K562 (cell line): ENCODE data around the gene GORASP2. TPM values are rescaled to one million over a fixed set of nuclear protein-coding genes. Genes with fewer than 3 reads are reported as not detected.

Experiments used
- BHLHE40 ChIP-seq: IDR thresholded peaks from 2 replicates; pipeline ENCODE4 v1.6.1; 2011; ENCODE audit warnings: low read length, improper control_type of control experiment
- CBFA2T2 ChIP-seq: fragments of 450-650 bp; conservative IDR thresholded peaks from 2 replicates; pipeline ENCODE4 v1.6.1; 2017; ENCODE audit warnings: mild to moderate bottlenecking
- CEBPZ ChIP-seq: fragments of 150-350 bp; IDR thresholded peaks from 2 replicates; pipeline ENCODE4 v1.6.1; 2014; ENCODE audit warnings: low read depth, mild to moderate bottlenecking, low read length, borderline replicate concordance
- CHCHD3 ChIP-seq: fragments of 250-450 bp; sonication (Bioruptor Pico); IDR thresholded peaks from 2 replicates; pipeline ENCODE4 v2.1.2; 2022; ENCODE audit warnings: mild to moderate bottlenecking
- E2F8 ChIP-seq: fragments of 450-650 bp; IDR thresholded peaks from 2 replicates; pipeline ENCODE4 v1.7.1; 2018; ENCODE audit warnings: mild to moderate bottlenecking, low read depth; ENCODE audit not compliant: partially characterized antibody
- ELF4 ChIP-seq: fragments of 450-650 bp; formaldehyde crosslinking; IDR thresholded peaks from 2 replicates; pipeline ENCODE4 v1.4.0; 2022; ENCODE audit warnings: missing genetic modification characterization
- FOXA1 ChIP-seq: fragments of 450-650 bp; IDR thresholded peaks from 2 replicates; pipeline ENCODE4 v1.6.1; 2016; ENCODE audit warnings: mild to moderate bottlenecking, borderline replicate concordance
- GATA2 ChIP-seq: sonication (generic); formaldehyde crosslinking; IDR thresholded peaks from 2 replicates; pipeline ENCODE4 v1.4.0; 2020; ENCODE audit warnings: mild to moderate bottlenecking, missing genetic modification reagents
- GTF2F1 ChIP-seq: IDR thresholded peaks from 2 replicates; pipeline ENCODE4 v1.6.1; 2011; ENCODE audit warnings: low read depth, low read length, improper control_type of control experiment
- HDAC6 ChIP-seq: IDR thresholded peaks from 2 replicates; pipeline ENCODE4 v1.6.1; 2012; ENCODE audit warnings: low read depth, mild to moderate bottlenecking, control low read depth, inconsistent platforms, low read length, moderate library complexity
- JUN ChIP-seq, 2 experiments: sonication (generic) in 1 of 2; formaldehyde crosslinking in 1 of 2; IDR thresholded peaks; 2 replicates each; pipeline versions ENCODE4 v1.6.1 to v1.8.0; 2012 to 2022; ENCODE audit warnings: borderline replicate concordance in 2 of 2, mild to moderate bottlenecking in 2 of 2, improper control_type of control experiment in 1 of 2, low read depth in 1 of 2, low read length in 1 of 2, missing genetic modification reagents in 1 of 2
- MAFG ChIP-seq: fragments of 450-650 bp; conservative IDR thresholded peaks from 2 replicates; pipeline ENCODE4 v1.6.1; 2016; ENCODE audit warnings: missing genetic modification characterization, missing compliant biosample characterization
- MEF2A ChIP-seq: IDR thresholded peaks from 2 replicates; pipeline ENCODE4 v1.6.1; 2011; ENCODE audit warnings: low read depth, mild to moderate bottlenecking, low read length, moderate library complexity; ENCODE audit not compliant: control insufficient read depth
- NCOA1 ChIP-seq: fragments of 450-650 bp; IDR thresholded peaks from 2 replicates; pipeline ENCODE4 v1.6.1; 2016; ENCODE audit warnings: low read depth
- NKRF ChIP-seq: fragments of 450-650 bp; IDR thresholded peaks from 2 replicates; pipeline ENCODE4 v1.6.1; 2016; ENCODE audit warnings: borderline replicate concordance
- SREBF2 ChIP-seq: sonication (generic); formaldehyde crosslinking; IDR thresholded peaks from 2 replicates; pipeline ENCODE4 v1.4.0; 2020; ENCODE audit warnings: mild to moderate bottlenecking, missing genetic modification reagents
- TAF9B ChIP-seq: fragments of 450-650 bp; IDR thresholded peaks from 2 replicates; pipeline ENCODE4 v1.6.1; 2018; ENCODE audit warnings: mild to moderate bottlenecking; ENCODE audit not compliant: partially characterized antibody
- TEAD2 ChIP-seq: fragments of 450-650 bp; IDR thresholded peaks from 2 replicates; pipeline ENCODE4 v1.6.1; 2016; ENCODE audit warnings: missing genetic modification characterization, control low read depth, missing compliant biosample characterization
- TEAD4 ChIP-seq, 2 experiments: sonication (generic) in 1 of 2; formaldehyde crosslinking in 1 of 2; IDR thresholded peaks; 2 replicates each; pipeline versions ENCODE4 v1.6.1 to v1.8.0; 2012 to 2022; ENCODE audit warnings: borderline replicate concordance in 1 of 2, inconsistent platforms in 1 of 2, low read length in 1 of 2, mild to moderate bottlenecking in 1 of 2, missing genetic modification reagents in 1 of 2
- ZNF212 ChIP-seq: fragments of 450-650 bp; formaldehyde crosslinking; IDR thresholded peaks from 2 replicates; pipeline ENCODE4 v1.4.0; 2020; ENCODE audit warnings: mild to moderate bottlenecking
- ZNF23 ChIP-seq: fragments of 250-450 bp; sonication (Bioruptor Pico); IDR thresholded peaks from 2 replicates; pipeline ENCODE4 v1.4.0; 2020; ENCODE audit warnings: mild to moderate bottlenecking
- polyA plus RNA-seq, 8 experiments: library from polyadenylated mRNA; depleted of rRNA in 4 of 8; stranded (reverse) in 5 of 8; unstranded in 3 of 8; fragments of >200 nt; fragmentation: Nextera tagmentation in 2 of 8; fragmentation: Illumina TruSeq in 1 of 8; extraction: Ambion mirVana in 2 of 8; extraction: Trizol in 1 of 8; gene quantifications; 2 replicates each; pipeline versions ENCODE4 v1.2.1 to v1.2.3, GENCODE V29; 2011 to 2014; ENCODE audit warnings: inconsistent platforms in 1 of 8, missing spikeins in 1 of 8
- total RNA-seq, 7 experiments: library from RNA; depleted of rRNA in 6 of 7; stranded (reverse); fragments of >200 nt in 6 of 7; fragmentation: Illumina TruSeq in 2 of 7; extraction: Trizol in 2 of 7; gene quantifications; 2 replicates each; pipeline versions ENCODE4 v1.2.1 to v1.2.3, GENCODE V29; 2011 to 2021; ENCODE audit warnings: low replicate concordance in 1 of 7

GORASP2 gene
- total and polyA plus RNA-seq, 9 of the 15 experiments (the other 6 are each of a cell fraction or from before 2014, with no cell fraction given): 27.4 to 180 (median 59.6) TPM

- TF ChIP-seq E2F8 (no peak), TEAD4 (IDR thresholded peaks at IDR 0.05; ENCODE audit: low read length) (no peak), TEAD4 (CRISPR knock-in tag; IDR thresholded peaks at IDR 0.05; ENCODE audit: borderline replicate concordance) (no peak), TEAD2 (tag) (no peak), CHCHD3 (CRISPR knock-in tag) (no peak), ELF4 (no peak), BHLHE40 (no peak), NKRF (no peak), SREBF2 (no peak), ZNF212 (CRISPR knock-in tag) (no peak), GATA2 (CRISPR knock-in tag) (0 out of 2 replicates have a peak, but pooled peaks have one; percentile 10), NCOA1 (no peak), ZNF23 (no peak), HDAC6 (no peak), FOXA1 (no peak), CBFA2T2 (no peak; the same call in 1 of the 2 replicates), CEBPZ (no peak), TAF9B (no peak), MAFG (tag) (no peak), JUN (IDR thresholded peaks at IDR 0.05; ENCODE audit: borderline replicate concordance, low read depth, low read length) (no peak), JUN (CRISPR knock-in tag; IDR thresholded peaks at IDR 0.05; ENCODE audit: borderline replicate concordance) (no peak), GTF2F1 (no peak), MEF2A (no peak)
These were observed 69.0 kb downstream of the GORASP2 start (continued) for GRCh38 chr2:170997893-170998597.
